Lower leg skin (tissue), 3 donors: Measurements from ENCODE around the gene TRIM13.

Source experiments
- POLR2A ChIP-seq, 2 donors: fragments of 450-650 bp; IDR thresholded peaks; one replicate each; pipeline ENCODE4 v1.6.1; 2016 to 2017; ENCODE audit warnings: antibody characterized with exemption in 2 of 2, mild to moderate bottlenecking in 1 of 2, moderate library complexity in 1 of 2
- TF ChIP-seq, protein P1 (sequence below), 3 donors: fragments of 450-650 bp; IDR thresholded peaks; one replicate each; pipeline ENCODE4 v1.5.1; 2016; ENCODE audit warnings: antibody characterized with exemption in 3 of 3, mild to moderate bottlenecking in 3 of 3, moderate library complexity in 2 of 3

GRCh38 chr13:49953560-49953959 is 43.3 kb upstream of the TRIM13 start:
- TF ChIP-seq, protein P1, sequence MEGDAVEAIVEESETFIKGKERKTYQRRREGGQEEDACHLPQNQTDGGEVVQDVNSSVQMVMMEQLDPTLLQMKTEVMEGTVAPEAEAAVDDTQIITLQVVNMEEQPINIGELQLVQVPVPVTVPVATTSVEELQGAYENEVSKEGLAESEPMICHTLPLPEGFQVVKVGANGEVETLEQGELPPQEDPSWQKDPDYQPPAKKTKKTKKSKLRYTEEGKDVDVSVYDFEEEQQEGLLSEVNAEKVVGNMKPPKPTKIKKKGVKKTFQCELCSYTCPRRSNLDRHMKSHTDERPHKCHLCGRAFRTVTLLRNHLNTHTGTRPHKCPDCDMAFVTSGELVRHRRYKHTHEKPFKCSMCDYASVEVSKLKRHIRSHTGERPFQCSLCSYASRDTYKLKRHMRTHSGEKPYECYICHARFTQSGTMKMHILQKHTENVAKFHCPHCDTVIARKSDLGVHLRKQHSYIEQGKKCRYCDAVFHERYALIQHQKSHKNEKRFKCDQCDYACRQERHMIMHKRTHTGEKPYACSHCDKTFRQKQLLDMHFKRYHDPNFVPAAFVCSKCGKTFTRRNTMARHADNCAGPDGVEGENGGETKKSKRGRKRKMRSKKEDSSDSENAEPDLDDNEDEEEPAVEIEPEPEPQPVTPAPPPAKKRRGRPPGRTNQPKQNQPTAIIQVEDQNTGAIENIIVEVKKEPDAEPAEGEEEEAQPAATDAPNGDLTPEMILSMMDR (IDR thresholded peaks at IDR 0.05) = no peak
- no peak for TF ChIP-seq POLR2A (IDR thresholded peaks at IDR 0.05)
